ENCODE data around the gene RAP1GAP2.
"Not testable (repeated sequence)": the region's sequence is repeated elsewhere in the genome, so short reads cannot be mapped to it uniquely, and the experiment has no call there.

Gene RAP1GAP2

GRCh38 chr17:3043737-3044365 is 247.6 kb downstream of the RAP1GAP2 start:
- no peak for DNase-seq (ENCODE audit: low read depth)

- DNase-seq (ENCODE audit: low read depth), result no peak
Measured at GRCh38 chr17:3046753-3047152, 250.5 kb downstream of the RAP1GAP2 start.

- peak; percentile 89 for DNase-seq (ENCODE audit: low read depth)
Measured at GRCh38 chr17:3048727-3049471, 252.7 kb downstream of the RAP1GAP2 start.

- DNase-seq (ENCODE audit: low read depth), result no peak
Measured at GRCh38 chr17:3049705-3050295, 253.6 kb downstream of the RAP1GAP2 start.

- not testable (repeated sequence) for DNase-seq (ENCODE audit: low read depth)
Measured at GRCh38 chr17:3054868-3055267, 258.6 kb downstream of the RAP1GAP2 start.

- not testable (repeated sequence) for DNase-seq (ENCODE audit: low read depth)
Measured at GRCh38 chr17:3062824-3063377, 266.7 kb downstream of the RAP1GAP2 start.

- not testable (repeated sequence) for DNase-seq (ENCODE audit: low read depth)
Measured at GRCh38 chr17:3063507-3063906, 267.3 kb downstream of the RAP1GAP2 start, which contains the start of gene OR1D5. TSS of gene OR1D5 (minus strand) at chr17:3063607. CDS start at chr17:3063607, 0 bp downstream.

- not testable (repeated sequence) for DNase-seq (ENCODE audit: low read depth)
Measured at GRCh38 chr17:3065192-3065591, 269.0 kb downstream of the RAP1GAP2 start.

- not testable (repeated sequence) for DNase-seq (ENCODE audit: low read depth)
Measured at GRCh38 chr17:3073850-3074249, 277.6 kb downstream of the RAP1GAP2 start.
